ENCODE results near the gene SPEM3. TPM values are rescaled to one million over a fixed set of nuclear protein-coding genes. Genes with fewer than 3 reads are reported as not detected.

The SPEM3 gene
- total and polyA plus RNA-seq, 2 of the 13 experiments (the other 11 are each of a cell fraction or from before 2014, with no cell fraction given): not detected

DNA sequence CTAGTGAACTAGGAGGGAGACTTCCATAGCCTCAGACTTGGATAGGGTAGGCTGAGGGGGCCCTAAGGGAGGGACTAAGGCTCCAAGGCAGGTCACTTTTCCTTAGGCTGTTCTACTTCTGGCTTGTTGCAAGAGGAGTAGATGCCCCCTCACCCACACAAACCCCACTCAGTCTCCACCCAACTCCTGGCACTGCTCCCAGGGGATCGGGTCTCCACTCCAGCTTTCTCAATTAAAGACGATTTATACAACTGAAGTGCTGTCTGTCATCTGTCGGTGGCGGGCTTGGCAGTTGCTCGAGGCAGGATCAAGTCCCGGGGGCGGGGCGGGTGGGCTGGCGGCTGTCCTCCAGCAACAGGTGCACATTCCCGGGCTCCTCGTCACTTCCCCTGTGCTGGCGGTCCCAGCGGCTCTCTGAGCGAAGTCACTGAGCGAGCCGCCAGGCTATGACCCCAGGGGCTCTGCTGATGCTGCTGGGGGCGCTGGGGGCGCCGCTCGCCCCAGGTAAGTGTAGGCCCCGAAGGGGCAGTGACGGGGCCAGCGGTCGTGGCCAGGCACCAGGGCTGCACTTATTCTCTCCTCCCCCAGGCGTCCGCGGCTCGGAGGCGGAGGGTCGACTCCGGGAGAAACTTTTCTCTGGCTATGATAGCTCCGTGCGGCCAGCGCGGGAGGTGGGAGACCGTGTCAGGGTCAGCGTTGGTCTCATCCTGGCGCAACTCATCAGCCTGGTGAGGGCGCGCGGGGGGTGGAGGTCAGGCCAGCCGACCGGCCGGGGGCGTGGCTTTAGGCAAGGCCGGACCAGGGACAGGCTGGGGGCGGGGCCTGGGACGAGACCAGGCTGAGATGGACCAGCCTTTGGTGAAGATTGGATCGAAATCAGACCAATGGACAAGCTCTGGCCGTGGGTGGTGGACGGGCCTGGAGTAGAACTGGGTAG, 16.3 kb downstream of the SPEM3 start, which contains the start of gene CHRNB1 (continued):
- TF ChIP-seq ZNF510 (CRISPR knock-in tag; IDR thresholded peaks at IDR 0.05; ENCODE audit: low read depth) (no peak), ZMYM3 (CRISPR knock-in tag; IDR thresholded peaks at IDR 0.05) (no peak; the same call in 1 of the 2 replicates), ZNF747 (CRISPR knock-in tag; IDR thresholded peaks at IDR 0.05; ENCODE audit: borderline replicate concordance) (peak; percentile 78; the same call in 1 of the 2 replicates), EHMT2 (IDR thresholded peaks at IDR 0.05; ENCODE audit: borderline replicate concordance, low read depth, low read length) (no peak), SIN3A (IDR thresholded peaks at IDR 0.05; ENCODE audit: borderline replicate concordance, low read depth, low read length) (peak; percentile 49; the same call in 1 of the 2 replicates), ZNF772 (CRISPR knock-in tag; IDR thresholded peaks at IDR 0.05) (peak; percentile 90), ARNT2 (CRISPR knock-in tag; IDR thresholded peaks at IDR 0.05; ENCODE audit: low read depth) (0 out of 2 replicates have a peak, but pooled peaks have one; percentile 29), ZNF761 (CRISPR knock-in tag; conservative IDR thresholded peaks at IDR 0.05) (peak; percentile 81), POLR2G (IDR thresholded peaks at IDR 0.05; ENCODE audit: low read depth, low read length) (peak; percentile 60), MYC (CRISPR knock-in tag; IDR thresholded peaks at IDR 0.05; ENCODE audit: borderline replicate concordance) (peak; percentile 13; the same call in 1 of the 2 replicates), ZNF550 (CRISPR knock-in tag; IDR thresholded peaks at IDR 0.05; ENCODE audit: borderline replicate concordance) (no peak), TCF7 (IDR thresholded peaks at IDR 0.05; ENCODE audit: low read depth) (no peak), SAFB2 (CRISPR knock-in tag; IDR thresholded peaks at IDR 0.05; ENCODE audit: borderline replicate concordance, low read depth) (no peak), ZNF644 (CRISPR knock-in tag; IDR thresholded peaks at IDR 0.05; ENCODE audit: low read depth) (no peak), CCDC6 (CRISPR knock-in tag; IDR thresholded peaks at IDR 0.05) (no peak), SP1 (IDR thresholded peaks at IDR 0.05) (no peak), SP1 (CRISPR knock-in tag; IDR thresholded peaks at IDR 0.05) (peak; percentile 68), ZNF430 (CRISPR knock-in tag; IDR thresholded peaks at IDR 0.05) (peak; percentile 64; the same call in 1 of the 2 replicates), PRMT3 (CRISPR knock-in tag; IDR thresholded peaks at IDR 0.05; ENCODE audit: borderline replicate concordance, low read depth) (no peak), ZFP37 (CRISPR knock-in tag; IDR thresholded peaks at IDR 0.05; ENCODE audit: borderline replicate concordance) (no peak)
- TF ChIP-seq, protein P1, sequence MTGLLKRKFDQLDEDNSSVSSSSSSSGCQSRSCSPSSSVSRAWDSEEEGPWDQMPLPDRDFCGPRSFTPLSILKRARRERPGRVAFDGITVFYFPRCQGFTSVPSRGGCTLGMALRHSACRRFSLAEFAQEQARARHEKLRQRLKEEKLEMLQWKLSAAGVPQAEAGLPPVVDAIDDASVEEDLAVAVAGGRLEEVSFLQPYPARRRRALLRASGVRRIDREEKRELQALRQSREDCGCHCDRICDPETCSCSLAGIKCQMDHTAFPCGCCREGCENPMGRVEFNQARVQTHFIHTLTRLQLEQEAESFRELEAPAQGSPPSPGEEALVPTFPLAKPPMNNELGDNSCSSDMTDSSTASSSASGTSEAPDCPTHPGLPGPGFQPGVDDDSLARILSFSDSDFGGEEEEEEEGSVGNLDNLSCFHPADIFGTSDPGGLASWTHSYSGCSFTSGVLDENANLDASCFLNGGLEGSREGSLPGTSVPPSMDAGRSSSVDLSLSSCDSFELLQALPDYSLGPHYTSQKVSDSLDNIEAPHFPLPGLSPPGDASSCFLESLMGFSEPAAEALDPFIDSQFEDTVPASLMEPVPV (CRISPR knock-in tag; IDR thresholded peaks at IDR 0.05): no peak
- TF ChIP-seq, protein P2, sequence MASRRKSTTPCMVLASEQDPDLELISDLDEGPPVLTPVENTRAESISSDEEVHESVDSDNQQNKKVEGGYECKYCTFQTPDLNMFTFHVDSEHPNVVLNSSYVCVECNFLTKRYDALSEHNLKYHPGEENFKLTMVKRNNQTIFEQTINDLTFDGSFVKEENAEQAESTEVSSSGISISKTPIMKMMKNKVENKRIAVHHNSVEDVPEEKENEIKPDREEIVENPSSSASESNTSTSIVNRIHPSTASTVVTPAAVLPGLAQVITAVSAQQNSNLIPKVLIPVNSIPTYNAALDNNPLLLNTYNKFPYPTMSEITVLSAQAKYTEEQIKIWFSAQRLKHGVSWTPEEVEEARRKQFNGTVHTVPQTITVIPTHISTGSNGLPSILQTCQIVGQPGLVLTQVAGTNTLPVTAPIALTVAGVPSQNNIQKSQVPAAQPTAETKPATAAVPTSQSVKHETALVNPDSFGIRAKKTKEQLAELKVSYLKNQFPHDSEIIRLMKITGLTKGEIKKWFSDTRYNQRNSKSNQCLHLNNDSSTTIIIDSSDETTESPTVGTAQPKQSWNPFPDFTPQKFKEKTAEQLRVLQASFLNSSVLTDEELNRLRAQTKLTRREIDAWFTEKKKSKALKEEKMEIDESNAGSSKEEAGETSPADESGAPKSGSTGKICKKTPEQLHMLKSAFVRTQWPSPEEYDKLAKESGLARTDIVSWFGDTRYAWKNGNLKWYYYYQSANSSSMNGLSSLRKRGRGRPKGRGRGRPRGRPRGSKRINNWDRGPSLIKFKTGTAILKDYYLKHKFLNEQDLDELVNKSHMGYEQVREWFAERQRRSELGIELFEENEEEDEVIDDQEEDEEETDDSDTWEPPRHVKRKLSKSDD (CRISPR knock-in tag; IDR thresholded peaks at IDR 0.05; ENCODE audit: low read depth): 0 out of 2 replicates have a peak, but pooled peaks have one; percentile 32

Data from HepG2 (cell line).